HuH-7.5 (cell line): ENCODE data around the gene KCNN3.

Source experiments
- DNase-seq: peaks from one replicate; pipeline ENCODE4 v3.0.0; 2011; ENCODE audit warnings: low spot score

Gene KCNN3

DNA sequence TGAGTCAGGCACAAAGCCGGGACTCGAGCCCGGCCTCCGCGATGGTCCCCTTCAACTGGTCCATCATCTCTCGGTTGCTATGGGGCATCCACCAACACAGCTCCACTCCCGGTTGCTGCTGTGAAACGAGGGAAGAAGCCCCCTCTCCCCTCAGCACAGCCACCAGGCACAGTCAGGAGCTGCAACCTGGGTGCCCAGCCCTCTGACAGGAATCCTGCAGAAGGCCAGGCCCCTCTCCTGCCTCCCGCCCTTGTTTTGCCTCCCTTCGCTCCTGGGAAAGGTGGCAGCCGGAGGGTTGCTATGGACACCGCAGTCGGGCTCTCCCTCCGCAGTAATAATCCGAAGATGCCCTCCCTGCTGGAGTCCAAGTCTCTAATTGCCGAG lies 8.9 kb upstream of the KCNN3 start:
- DNase-seq, result no peak

DNA sequence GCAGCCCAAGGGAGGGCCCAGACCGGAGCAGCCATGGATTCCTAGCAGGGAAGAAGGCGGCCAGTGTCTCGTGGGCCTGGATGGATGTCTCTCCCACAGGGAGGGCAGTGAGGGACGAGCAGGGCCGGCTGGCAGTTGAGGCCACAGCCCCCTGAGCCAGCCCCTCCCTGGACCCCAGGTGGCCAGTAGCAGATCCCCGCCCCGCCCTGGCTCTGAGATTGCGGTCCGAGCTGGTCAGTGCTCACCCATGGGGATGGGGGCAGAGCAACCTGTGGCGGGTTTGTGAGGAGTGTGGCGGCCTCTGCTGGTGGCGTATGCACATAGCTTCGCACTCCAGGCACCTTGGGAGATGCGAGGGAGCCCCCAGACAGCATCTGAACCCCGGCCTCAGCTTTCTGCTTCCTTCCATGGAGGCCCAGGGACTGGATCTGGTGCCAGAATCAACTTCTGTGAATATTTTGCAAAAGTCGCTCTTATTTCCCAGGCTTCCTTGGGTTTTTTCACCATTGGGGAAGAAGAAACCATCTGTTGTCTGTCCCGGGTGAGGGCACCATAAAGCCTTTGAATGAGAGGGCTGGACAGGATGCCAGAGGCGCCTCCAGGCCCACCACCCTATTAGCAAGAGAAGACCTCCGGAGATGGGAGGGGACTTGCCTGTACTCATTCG lies 8.4 kb upstream of the KCNN3 start:
- peak; percentile 83 for DNase-seq

DNA sequence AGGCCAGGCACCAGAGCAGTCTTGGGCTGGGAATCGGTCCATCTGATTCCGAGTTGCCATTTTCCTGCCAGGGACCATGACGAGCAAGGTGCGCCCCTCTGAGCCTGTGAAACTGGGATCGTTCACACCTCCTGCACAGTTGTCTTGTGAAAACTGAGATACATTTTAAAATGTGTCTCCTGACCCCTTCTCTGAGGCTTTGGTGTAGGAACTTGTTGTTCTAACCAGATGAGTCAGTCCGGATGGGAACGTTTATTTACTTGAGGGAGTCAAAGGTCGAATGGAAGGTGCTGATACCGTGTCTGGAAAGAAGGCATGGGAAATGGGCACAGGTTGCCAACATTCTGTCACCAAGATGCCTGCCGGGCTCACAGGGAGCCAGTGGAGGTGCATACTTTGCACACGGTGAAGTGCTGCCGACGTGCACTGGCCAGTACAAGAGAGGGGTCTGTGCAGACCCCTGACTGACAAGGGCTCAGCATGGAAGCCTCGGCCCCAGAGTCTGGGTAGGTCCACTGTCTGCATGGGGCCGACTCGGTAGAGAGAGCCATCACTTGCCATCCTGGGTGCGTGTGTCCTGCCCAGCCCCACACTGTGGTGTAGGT lies 7.4 kb upstream of the KCNN3 start:
- DNase-seq, result no peak

DNA sequence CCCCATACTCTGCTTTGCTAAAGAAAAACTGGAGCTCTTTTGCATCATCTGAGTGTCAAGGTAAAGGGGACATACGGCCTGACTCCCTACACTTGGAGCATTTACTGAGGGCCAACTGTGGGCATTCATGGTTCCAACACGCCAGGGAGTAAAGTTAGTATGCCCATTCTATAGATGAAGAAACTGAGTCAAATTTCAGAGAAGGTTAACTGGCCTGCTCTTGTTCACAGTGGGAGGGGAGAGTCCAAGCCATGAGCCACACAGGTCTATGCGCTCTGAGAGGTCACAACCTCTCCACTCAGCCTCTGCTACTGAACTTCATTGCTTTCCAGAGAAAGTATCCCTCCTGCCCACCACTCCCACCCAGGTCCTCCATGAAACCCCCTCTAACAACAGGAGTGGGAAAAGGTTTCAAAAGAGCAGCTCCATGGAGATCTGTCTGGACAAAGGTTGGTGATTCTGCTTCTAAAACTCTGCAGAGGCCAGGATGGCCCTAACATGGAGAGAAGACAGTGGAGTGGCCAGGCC lies 6.8 kb upstream of the KCNN3 start:
- no peak for DNase-seq

DNA sequence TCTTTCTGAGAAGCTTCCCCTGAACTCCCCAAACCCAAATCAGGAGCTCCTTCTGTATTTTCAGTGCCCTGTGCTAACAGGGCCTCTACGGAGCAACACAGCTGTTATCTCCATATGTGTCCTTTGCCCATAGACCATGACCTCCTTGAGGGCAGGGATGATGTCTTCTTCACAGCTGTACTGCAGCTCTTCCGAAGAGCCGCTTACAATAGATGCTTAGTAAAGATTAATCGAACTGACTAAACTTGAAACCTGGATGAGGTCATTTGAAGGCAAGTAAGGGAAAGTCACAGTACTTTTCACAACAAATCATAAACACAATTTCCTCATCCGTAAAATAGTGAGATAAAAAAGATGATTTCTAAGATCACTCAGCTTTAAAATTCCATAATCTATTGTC lies 4.4 kb upstream of the KCNN3 start:
- DNase-seq, result no peak

DNA sequence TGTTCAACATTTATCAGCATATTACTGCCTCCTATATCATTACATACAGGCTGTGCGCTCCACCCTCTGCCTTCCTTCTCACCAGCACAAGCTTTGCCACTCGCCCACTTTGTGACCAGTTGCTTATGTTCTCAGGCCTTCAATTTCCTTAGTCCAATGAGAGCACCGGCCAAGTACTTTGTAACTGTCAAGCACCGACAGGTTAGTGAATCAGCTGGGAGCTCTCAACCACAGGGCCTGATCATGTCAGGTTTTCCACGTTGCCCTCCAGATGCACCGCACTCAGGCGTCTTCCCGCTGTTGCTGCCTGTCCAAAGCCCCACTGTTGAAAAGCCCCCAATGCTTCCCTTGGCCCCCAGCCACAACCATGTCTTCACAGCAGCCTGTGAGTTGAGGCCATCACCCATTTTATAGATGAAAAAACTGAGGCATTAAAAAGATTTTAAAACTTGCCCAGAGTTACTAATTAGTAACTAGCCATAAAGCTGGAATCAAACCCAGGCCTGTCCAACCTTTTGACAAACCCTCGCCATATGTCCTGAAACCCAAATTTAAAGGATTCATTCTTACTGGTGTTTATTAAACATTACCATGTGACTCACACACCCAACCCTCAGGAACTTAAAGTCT lies 3.4 kb upstream of the KCNN3 start:
- no peak for DNase-seq

DNA sequence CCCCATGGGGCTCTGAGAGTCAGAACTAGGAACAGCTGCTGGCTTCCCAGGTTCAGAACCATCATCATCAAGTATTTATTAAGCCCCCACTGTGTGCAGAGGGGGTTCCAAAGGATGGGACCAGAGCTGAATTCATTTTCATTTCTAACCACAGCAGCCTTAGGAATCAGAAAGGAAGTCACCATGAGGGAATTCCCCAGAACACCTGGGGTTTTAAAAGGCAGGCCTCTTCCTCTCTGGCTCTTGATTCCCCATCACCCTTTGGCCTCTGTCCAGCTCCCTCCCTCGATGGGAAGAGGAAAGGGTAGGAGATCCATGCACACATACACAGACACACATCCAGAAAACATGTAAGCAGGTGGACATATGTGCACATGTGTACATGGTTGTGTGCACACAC lies 1.3 kb upstream of the KCNN3 start:
- DNase-seq, result no peak

DNA sequence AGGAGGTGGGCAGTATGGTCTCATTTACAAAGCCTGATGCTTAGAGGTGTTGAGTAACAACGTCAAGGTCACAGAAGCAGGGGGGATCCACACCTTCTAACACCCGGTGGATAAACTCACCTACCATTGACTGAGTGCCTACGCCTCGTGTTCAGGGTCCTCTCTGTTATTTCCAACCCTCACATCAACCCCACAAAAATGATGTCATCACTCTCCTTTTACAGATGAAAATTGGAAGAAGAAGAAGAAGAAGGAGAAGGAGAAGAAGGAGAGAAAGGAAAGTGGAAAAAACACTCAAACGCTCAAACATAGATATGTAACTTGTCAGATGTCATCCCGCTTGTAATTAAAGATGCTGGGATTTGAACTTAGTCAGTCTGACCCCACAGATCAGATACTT lies 653 bp upstream of the KCNN3 start:
- no peak for DNase-seq

DNA sequence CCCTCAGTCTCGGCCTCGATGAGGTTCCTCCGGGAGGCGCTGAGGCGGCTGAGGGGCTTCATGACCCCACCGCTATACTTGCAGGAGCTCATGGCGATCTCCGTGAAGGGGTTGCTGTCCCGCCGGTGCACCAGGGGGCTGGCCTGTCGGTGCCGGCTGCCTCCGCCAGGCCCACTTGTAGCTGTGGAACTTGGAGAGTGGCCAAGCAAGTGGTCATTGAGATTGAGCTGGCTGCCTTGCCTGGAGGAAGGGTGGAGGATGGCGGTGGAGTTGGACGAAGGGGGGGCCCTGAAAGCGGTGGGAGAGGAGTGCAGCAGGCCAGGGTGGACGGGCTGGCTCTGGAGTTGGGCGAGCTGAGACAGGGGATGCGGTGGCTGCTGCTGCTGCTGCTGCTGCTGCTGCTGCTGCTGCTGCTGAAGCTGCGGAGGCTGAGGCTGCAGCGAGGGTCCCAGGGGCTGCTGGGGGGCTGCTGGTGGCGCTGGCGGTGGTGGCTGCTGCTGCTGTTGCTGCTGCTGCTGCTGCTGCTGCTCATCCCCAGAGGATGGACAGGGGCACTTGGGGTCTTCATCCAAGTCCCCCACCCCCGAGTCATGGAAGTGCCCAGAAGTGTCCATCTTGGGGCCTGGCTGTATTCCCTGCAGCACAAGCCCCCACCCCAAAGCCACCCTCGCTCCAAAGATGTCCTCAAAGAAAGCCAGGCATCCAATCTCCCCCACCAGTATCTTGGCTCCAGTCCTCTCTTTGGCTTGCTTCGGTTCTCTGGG lies 548 bp downstream of the KCNN3 start:
- DNase-seq, result no peak

DNA sequence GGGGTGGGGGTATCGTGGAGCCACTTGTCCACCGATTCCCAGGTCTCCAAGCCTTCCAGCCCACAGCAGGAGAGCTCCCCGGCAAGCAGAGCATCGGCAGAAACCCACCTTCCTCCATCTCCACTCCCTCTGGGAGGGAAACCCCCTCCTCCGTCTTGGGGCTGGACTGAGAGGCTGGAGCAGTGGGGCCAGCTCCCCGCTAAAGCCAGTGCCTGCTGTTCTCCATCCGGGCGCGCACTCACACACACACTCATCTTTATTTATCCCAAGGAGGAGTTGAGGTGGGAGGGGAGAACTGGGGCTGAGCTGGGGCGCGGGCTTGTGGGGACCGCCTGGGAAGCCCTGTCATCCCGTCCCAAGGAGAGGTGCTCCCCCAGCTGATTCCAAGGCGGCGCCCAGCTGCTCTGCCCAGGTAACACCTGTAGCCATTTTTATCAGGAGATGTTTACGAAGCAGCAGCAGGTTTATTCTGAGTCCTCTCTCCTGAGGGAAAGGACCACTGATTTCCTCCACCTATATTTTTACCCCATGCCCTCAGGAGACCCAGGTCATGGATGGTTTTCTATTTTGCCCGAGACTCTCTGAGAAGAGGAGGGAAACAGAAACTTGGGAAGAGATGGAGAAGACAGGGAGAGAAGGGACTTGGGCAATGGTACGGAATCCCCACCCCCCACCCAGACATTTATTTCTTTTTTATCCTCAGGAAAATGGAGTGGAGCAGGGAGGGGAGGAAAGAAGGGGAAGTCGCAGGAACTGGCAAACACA lies 2.1 kb downstream of the KCNN3 start:
- no peak for DNase-seq

DNA sequence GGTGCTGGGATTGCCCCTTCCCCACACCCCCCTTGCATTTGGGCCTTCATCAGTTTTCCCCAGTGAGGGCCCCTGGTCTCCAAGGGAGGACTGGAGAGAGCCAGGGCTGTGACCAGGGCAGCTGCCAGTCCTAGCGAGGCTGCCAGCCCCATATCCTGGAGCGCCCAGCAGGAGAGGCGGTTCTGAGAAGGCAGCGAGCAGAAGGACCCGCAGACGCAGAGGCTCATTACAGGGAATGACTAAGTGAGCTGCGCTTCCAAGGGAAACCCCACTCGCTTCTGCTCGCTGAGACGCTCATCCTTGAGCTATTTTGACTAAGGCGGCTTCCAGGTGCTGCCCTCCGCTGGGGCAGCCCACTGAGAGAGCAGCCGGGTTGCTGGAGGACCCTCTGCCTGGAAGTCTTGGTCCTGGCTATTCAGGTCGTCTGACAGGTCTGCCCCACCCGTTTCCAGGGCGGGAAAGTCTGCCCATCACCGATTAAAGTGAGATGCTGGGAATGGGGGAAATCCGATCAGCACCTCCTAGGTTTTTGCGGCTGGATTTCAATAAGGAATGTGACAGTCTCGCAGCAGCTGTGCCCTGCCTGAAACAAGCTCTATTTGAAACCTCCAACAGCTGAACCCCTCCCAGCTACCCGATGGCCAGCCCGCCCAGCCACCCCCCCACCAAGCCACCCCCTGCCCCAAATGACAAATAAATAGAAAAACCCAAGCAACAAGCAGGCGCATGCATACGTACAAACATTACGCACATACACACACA lies 2.8 kb downstream of the KCNN3 start:
- no peak for DNase-seq

DNA sequence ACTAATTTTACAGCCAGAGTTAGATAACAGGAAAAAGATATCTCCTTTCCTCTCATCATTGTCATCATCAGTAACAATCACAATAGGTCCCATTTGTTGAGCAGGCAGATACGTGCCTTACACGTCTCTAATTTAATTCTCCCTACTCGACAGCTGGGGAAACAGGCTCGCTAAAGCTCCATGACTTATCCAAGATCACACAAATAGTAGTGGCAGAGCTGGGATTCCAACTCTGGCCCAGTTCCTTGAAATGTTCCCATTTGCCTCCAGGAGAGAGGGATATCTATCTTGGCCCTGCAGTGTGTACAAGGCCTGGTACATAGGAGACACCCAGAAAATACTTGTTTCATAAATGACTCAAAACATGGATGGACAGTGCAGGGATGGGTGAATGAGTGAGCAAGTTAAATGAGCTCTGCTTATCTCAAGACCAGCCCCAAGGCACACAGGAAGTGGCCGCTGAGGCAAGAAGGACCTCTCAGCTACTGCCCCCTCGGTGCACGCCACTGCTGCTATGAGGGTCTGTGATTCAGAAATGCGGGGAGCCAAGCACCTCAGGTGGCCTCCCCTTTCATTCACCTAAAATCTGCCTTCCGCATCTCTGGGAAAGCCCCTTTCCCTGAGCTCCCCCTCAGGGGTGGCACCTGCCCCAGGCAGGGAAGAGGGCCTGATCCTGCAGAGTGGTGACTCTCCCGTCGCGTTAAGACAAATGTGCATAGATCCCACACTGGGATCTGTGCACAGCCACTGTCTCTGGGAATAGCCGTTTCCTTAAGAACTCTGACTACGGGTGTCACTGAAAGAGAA lies 3.6 kb downstream of the KCNN3 start:
- no peak for DNase-seq

DNA sequence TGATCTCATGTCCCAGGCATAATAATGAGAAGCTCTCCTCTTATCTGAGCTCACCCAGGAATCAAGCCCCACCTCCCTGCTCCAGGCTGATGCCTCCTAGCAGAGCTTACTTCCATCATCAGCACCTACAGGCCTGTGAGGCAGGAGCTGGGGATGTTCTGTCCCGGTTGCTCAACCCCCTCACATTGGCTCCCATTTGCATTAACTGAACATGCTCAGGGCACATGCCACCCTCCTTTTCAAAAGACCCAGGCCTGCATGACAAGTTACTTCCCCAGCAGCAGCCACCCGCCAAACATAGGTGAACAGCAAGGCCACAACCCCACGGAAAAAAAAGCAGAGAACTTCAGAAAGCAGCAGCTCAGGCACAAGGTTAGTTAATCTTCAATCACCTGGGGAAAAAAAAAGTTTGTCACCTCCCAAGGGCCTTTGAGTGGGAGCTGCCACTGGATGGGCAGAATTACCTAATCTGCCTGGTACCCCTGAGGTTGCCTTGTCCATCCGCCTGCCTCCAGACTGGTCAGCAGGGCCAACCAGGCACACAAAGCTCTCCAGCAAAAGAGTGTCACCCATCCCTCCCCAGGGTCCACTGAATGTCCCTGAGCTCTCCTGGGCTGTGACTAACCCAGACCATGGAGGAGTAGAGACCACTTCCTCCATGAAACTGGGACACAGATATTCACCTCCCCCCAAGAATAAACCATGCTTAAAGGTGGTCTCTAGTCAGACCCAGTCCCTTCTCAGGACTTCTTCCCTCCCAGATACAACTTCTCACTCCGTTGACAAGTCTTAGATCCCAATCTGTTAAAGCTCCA lies 4.4 kb downstream of the KCNN3 start:
- no peak for DNase-seq

DNA sequence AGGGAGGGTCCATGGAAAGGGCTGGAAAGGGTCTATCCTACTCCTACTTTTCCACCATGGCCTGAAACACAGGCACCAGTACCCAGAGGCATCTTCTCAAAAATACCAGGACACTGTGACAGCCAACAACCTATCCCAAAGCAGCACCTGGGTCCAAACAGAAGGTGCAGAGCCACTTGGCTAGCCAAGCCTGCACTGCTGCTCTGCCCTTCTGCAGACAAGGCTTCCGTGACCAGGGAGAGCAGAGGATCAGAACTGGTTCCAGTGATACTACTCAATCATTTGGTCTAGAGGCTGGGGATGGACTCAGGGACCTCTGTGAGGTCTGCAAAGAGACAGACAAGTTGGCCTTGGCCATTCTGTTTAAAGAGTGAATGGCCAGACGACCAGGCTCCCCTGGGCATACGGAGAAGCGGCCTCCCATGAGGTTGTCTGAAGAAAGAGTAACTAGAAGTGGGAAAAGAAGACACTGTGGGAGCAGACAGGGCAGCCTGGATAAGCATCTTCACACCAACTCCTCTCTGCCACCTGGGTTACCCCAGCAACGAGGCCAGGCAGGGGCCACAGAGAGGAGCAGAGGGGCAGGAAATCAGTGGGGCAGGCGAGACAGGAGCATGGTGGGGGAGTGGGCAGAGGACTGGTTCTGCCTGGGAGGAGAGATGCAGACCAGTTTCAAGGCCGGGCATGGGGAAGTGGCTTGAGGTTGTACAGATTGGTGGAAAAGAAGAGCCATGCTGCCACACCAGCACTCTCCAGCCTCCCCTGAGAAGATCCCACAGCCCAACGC lies 5.7 kb downstream of the KCNN3 start:
- no peak for DNase-seq

DNA sequence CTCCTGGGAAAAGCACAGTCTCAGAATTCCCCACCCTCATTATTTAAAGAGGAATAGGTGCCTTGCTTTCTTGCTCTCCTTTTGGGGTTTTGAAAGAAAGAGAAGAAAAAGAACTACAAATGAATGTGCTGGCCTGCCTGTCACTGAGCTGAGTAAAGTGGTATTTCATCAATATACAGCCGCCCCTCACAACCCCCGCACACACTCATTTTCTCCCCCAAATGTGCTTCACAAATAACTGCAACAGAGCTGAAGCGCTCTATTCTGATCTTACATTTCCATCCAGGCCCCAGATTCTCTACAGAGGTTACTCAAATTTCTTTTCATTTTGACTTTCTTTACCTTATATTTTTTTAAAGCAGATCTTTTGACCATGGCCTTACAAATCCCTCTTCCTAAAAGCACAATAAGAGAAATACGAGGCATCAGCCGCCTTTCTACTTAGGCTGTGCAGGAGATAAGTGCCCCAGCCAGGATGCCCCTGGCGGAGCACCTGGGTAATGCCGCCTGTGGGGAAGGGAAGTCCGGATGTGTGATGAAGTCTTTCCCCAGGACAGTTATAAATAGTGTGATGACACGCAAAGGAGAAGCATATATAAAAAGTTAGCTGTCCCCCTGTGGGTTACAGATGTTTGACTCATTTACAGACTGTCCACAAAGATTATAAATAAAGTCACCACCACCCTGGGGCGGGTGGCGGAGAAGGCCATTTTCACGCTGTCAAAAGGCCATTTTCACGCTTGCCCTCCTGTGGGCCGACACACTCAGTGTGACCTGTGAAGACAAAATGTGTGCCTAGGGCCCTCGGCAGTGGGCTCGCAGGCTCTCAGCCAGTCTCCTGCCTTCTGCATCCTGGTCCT lies 6.5 kb downstream of the KCNN3 start:
- peak; percentile 88 for DNase-seq

DNA sequence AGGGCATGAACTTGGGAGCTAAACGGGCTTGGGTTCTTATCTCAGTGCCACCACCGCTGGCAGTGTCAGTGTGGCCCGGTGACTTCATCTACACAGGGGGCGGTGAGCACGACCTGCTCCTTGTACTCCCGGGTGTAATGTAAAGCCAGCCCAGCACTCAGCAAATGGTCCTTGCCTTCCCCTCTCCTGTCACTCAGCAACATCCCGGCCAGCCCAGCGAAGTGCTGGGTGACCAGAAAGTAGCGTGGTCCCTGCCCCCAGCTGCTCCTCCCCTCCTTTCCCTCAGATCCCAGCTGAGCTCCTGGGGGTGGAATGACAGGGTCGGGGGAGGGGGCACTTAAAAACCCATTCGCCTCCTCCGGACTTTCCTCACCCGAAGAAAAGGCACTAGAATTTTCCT lies 7.2 kb downstream of the KCNN3 start:
- DNase-seq, result no peak

DNA sequence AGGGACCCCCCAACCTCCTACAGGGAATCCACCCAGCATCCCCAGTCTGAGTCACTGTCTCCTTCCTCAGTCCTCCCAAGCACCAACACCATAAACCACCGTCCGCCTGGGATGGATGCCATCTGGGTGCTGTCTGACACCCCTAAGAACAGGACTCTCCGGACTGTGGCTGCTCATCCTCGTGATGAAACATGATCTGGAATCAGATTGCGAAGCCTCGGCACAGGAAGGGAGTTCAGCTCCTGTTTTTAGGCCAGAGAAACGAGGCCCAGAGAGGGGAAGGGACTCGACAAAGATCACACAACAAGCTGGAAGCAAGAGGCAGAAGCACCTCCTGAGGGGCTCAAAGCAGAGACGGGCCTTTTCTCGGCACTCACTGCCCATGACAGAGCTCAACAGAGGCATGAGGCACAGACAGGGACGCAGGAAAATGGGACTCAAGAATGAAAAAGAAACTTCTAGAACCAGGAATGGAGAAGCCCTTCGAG lies 8.4 kb downstream of the KCNN3 start:
- no peak for DNase-seq
